K562 (cell line): ENCODE data around the gene SLC36A3. TPM values are rescaled to one million over a fixed set of nuclear protein-coding genes. Genes with fewer than 3 reads are reported as not detected.

ENCODE experiments used
- CUX1 ChIP-seq: fragments of 200-800 bp; sonication (Bioruptor generic); IDR thresholded peaks from 2 replicates; pipeline ENCODE4 v1.6.1; 2016; ENCODE audit warnings: missing genetic modification characterization, missing compliant biosample characterization
- PATZ1 ChIP-seq: fragments of 250-450 bp; sonication (Bioruptor Pico); IDR thresholded peaks from 2 replicates; pipeline ENCODE4 v1.5.0; 2020; ENCODE audit warnings: mild to moderate bottlenecking, borderline replicate concordance
- PHF20 ChIP-seq: fragments of 450-650 bp; IDR thresholded peaks from 2 replicates; pipeline ENCODE4 v1.6.1; 2018; ENCODE audit not compliant: partially characterized antibody
- SRF ChIP-seq, 2 experiments: fragments of 250-450, 450-650 bp in 1 of 2; sonication (Bioruptor Pico) in 1 of 2; sonication (generic) in 1 of 2; formaldehyde crosslinking; IDR thresholded peaks; 2 replicates each; pipeline versions ENCODE4 v1.5.0 to v1.5.1; 2020 to 2022; ENCODE audit warnings: mild to moderate bottlenecking in 1 of 2, missing genetic modification reagents in 1 of 2
- ZBTB49 ChIP-seq: sonication (generic); formaldehyde crosslinking; IDR thresholded peaks from 2 replicates; pipeline ENCODE4 v1.8.0; 2022; ENCODE audit warnings: missing genetic modification reagents, mild to moderate bottlenecking, borderline replicate concordance
- polyA plus RNA-seq, 8 experiments: library from polyadenylated mRNA; depleted of rRNA in 4 of 8; stranded (reverse) in 5 of 8; unstranded in 3 of 8; fragments of >200 nt; fragmentation: Nextera tagmentation in 2 of 8; fragmentation: Illumina TruSeq in 1 of 8; extraction: Ambion mirVana in 2 of 8; extraction: Trizol in 1 of 8; gene quantifications; 2 replicates each; pipeline versions ENCODE4 v1.2.1 to v1.2.3, GENCODE V29; 2011 to 2014; ENCODE audit warnings: inconsistent platforms in 1 of 8, missing spikeins in 1 of 8
- total RNA-seq, 7 experiments: library from RNA; depleted of rRNA in 6 of 7; stranded (reverse); fragments of >200 nt in 6 of 7; fragmentation: Illumina TruSeq in 2 of 7; extraction: Trizol in 2 of 7; gene quantifications; 2 replicates each; pipeline versions ENCODE4 v1.2.1 to v1.2.3, GENCODE V29; 2011 to 2021; ENCODE audit warnings: low replicate concordance in 1 of 7

The SLC36A3 gene
- total and polyA plus RNA-seq, 9 of the 15 experiments (the other 6 are each of a cell fraction or from before 2014, with no cell fraction given) = not detected

- TF ChIP-seq CUX1 (CRISPR knock-in tag) = no peak
- no peak for TF ChIP-seq SRF (CRISPR knock-in tag; IDR thresholded peaks at IDR 0.05)
- TF ChIP-seq PATZ1 (CRISPR knock-in tag) = no peak
- TF ChIP-seq ZBTB49 (CRISPR knock-in tag) = no peak
- no peak for TF ChIP-seq PHF20
- TF ChIP-seq, all 486 proteins: peak for 0
These were observed 43.6 kb downstream of the SLC36A3 start (continued) for GRCh38 chr5:151259931-151260330.
